ENCODE data around the gene MAN1B1. TPM values are rescaled to one million over a fixed set of nuclear protein-coding genes. Genes with fewer than 3 reads are reported as not detected.

The MAN1B1 gene
- total and polyA plus RNA-seq, 5 donors from 2014 or later = 42.1 to 71.3 (median 46.8) TPM

GRCh38 chr9:137063311-137064026 is 23.3 kb upstream of the MAN1B1 start:
- ATAC-seq (ENCODE audit: low read depth in 2 of 2) (no peak), DNase-seq (no peak)
- H3K9me3 Mint-ChIP-seq = peaks cover 0 to 1% (median 0%) of the 10 kb centered on the region in 7 donors
- H3K36me3 ChIP-seq (ENCODE audit: control insufficient read depth, insufficient read depth, low read length) = no peaks in the 10 kb centered on the region
- H3K27ac Mint-ChIP-seq = no peak overlapping the region
- no peaks in the 10 kb centered on the region for H3K36me3 Mint-ChIP-seq
- H3K4me1 Mint-ChIP-seq = peaks cover 4 to 8% (median 7%) of the 10 kb centered on the region in 4 donors
- H3K4me3 ChIP-seq (ENCODE audit: low read depth, low read length) = no peak overlapping the region
- H3K27ac ChIP-seq (ENCODE audit: insufficient read depth, low read length, poor library complexity, severe bottlenecking) = no peak overlapping the region
- H3K27me3 Mint-ChIP-seq = peaks cover 4% of the 10 kb centered on the region
- H3K4me1 ChIP-seq (ENCODE audit: control insufficient read depth, insufficient read depth, low read length, poor library complexity, severe bottlenecking) = peaks cover 8% of the 10 kb centered on the region
- H3K27me3 ChIP-seq (ENCODE audit: control insufficient read depth, insufficient read depth, low read length) = no peaks in the 10 kb centered on the region
- H3K4me3 Mint-ChIP-seq = no peak overlapping the region
- H3K9me3 ChIP-seq (ENCODE audit: control insufficient read depth in 2 of 2, low read length in 2 of 2) = no peaks in the 10 kb centered on the region

- Mint-ChIP-seq H3K36me3 (no peaks in the 10 kb centered on the region), H3K4me3 (no peak overlapping the region), H3K27ac (peak overlapping the region in 1 of 3 donors; percentile 88), H3K4me1 (peaks cover 4 to 9% (median 7%) of the 10 kb centered on the region in 4 donors), H3K9me3 (peaks cover 0 to 1% (median 0%) of the 10 kb centered on the region in 7 donors), H3K27me3 (peaks cover 4% of the 10 kb centered on the region)
- H3K27me3 ChIP-seq (ENCODE audit: control insufficient read depth, insufficient read depth, low read length) = no peaks in the 10 kb centered on the region
- H3K4me3 ChIP-seq (ENCODE audit: low read depth, low read length) = no peak overlapping the region
- no peak overlapping the region for H3K27ac ChIP-seq (ENCODE audit: insufficient read depth, low read length, poor library complexity, severe bottlenecking)
- DNase-seq (peak in 2 of 3 donors; percentile 37 to 49), ATAC-seq (ENCODE audit: low read depth in 2 of 2) (no peak)
- H3K36me3 ChIP-seq (ENCODE audit: control insufficient read depth, insufficient read depth, low read length) = no peaks in the 10 kb centered on the region
- H3K4me1 ChIP-seq (ENCODE audit: control insufficient read depth, insufficient read depth, low read length, poor library complexity, severe bottlenecking) = peaks cover 15% of the 10 kb centered on the region
- no peaks in the 10 kb centered on the region for H3K9me3 ChIP-seq (ENCODE audit: control insufficient read depth in 2 of 2, low read length in 2 of 2)
These were observed 22.5 kb upstream of the MAN1B1 start for GRCh38 chr9:137064027-137064879.

GRCh38 chr9:137064880-137065164 is 22.0 kb upstream of the MAN1B1 start:
- ATAC-seq (ENCODE audit: low read depth in 2 of 2) = no peak
- peaks cover 4 to 10% (median 7%) of the 10 kb centered on the region in 4 donors for H3K4me1 Mint-ChIP-seq
- DNase-seq = no peak

GRCh38 chr9:137065336-137065967 is 21.3 kb upstream of the MAN1B1 start:
- Mint-ChIP-seq H3K27me3 (peaks cover 4% of the 10 kb centered on the region), H3K4me1 (peaks cover 4 to 12% (median 7%) of the 10 kb centered on the region in 4 donors), H3K27ac (no peak overlapping the region)

More at GRCh38 chr9:137064880-137065164, 22.0 kb upstream of the MAN1B1 start:
- Mint-ChIP-seq H3K4me3 (no peak overlapping the region), H3K36me3 (no peaks in the 10 kb centered on the region), H3K27me3 (peaks cover 4% of the 10 kb centered on the region), H3K9me3 (peaks cover 0 to 1% (median 0%) of the 10 kb centered on the region in 7 donors), H3K27ac (no peak overlapping the region)
- Histone ChIP-seq H3K4me3 (ENCODE audit: low read depth, low read length) (no peak overlapping the region), H3K36me3 (ENCODE audit: control insufficient read depth, insufficient read depth, low read length) (no peaks in the 10 kb centered on the region), H3K4me1 (ENCODE audit: control insufficient read depth, insufficient read depth, low read length, poor library complexity, severe bottlenecking) (peaks cover 21% of the 10 kb centered on the region), H3K27ac (ENCODE audit: insufficient read depth, low read length, poor library complexity, severe bottlenecking) (no peak overlapping the region), H3K27me3 (ENCODE audit: control insufficient read depth, insufficient read depth, low read length) (no peaks in the 10 kb centered on the region), H3K9me3 (ENCODE audit: control insufficient read depth in 2 of 2, low read length in 2 of 2) (no peaks in the 10 kb centered on the region)

GRCh38 chr9:137066096-137066861 is 20.5 kb upstream of the MAN1B1 start:
- no peaks in the 10 kb centered on the region for H3K36me3 Mint-ChIP-seq
- Histone ChIP-seq H3K36me3 (ENCODE audit: control insufficient read depth, insufficient read depth, low read length) (no peaks in the 10 kb centered on the region), H3K4me3 (ENCODE audit: low read depth, low read length) (no peak overlapping the region), H3K27me3 (ENCODE audit: control insufficient read depth, insufficient read depth, low read length) (no peaks in the 10 kb centered on the region), H3K9me3 (ENCODE audit: control insufficient read depth in 2 of 2, low read length in 2 of 2) (no peaks in the 10 kb centered on the region), H3K4me1 (ENCODE audit: control insufficient read depth, insufficient read depth, low read length, poor library complexity, severe bottlenecking) (peaks cover 31% of the 10 kb centered on the region), H3K27ac (ENCODE audit: insufficient read depth, low read length, poor library complexity, severe bottlenecking) (no peak overlapping the region)
- H3K4me1 Mint-ChIP-seq = peaks cover 4 to 19% (median 10%) of the 10 kb centered on the region in 4 donors
- H3K27me3 Mint-ChIP-seq = peaks cover 4% of the 10 kb centered on the region
- H3K4me3 Mint-ChIP-seq = no peak overlapping the region
- DNase-seq (no peak), ATAC-seq (ENCODE audit: low read depth in 2 of 2) (no peak)
- H3K27ac Mint-ChIP-seq = no peak overlapping the region
- peaks cover 0 to 1% (median 0%) of the 10 kb centered on the region in 7 donors for H3K9me3 Mint-ChIP-seq

More at GRCh38 chr9:137065336-137065967, 21.3 kb upstream of the MAN1B1 start:
- no peak for ATAC-seq (ENCODE audit: low read depth in 2 of 2)
- H3K4me3 ChIP-seq (ENCODE audit: low read depth, low read length) = no peak overlapping the region
- Mint-ChIP-seq H3K9me3 (peaks cover 0 to 1% (median 0%) of the 10 kb centered on the region in 7 donors), H3K4me3 (no peak overlapping the region), H3K36me3 (no peaks in the 10 kb centered on the region)
- peaks cover 23% of the 10 kb centered on the region for H3K4me1 ChIP-seq (ENCODE audit: control insufficient read depth, insufficient read depth, low read length, poor library complexity, severe bottlenecking)
- no peaks in the 10 kb centered on the region for H3K27me3 ChIP-seq (ENCODE audit: control insufficient read depth, insufficient read depth, low read length)
- no peak overlapping the region for H3K27ac ChIP-seq (ENCODE audit: insufficient read depth, low read length, poor library complexity, severe bottlenecking)
- H3K36me3 ChIP-seq (ENCODE audit: control insufficient read depth, insufficient read depth, low read length) = no peaks in the 10 kb centered on the region
- no peaks in the 10 kb centered on the region for H3K9me3 ChIP-seq (ENCODE audit: control insufficient read depth in 2 of 2, low read length in 2 of 2)
- DNase-seq = no peak

- DNase-seq = peak; percentile 75 to 93 (median 85)
- Mint-ChIP-seq H3K27me3 (peaks cover 4% of the 10 kb centered on the region), H3K36me3 (no peaks in the 10 kb centered on the region), H3K4me1 (peaks cover 4 to 23% (median 11%) of the 10 kb centered on the region in 4 donors), H3K9me3 (peaks cover 0 to 1% (median 0%) of the 10 kb centered on the region in 7 donors), H3K27ac (peak overlapping the region; percentile 26 to 86 (median 85)), H3K4me3 (peak overlapping the region; percentile 59 to 86 (median 80))
- Histone ChIP-seq H3K4me1 (ENCODE audit: control insufficient read depth, insufficient read depth, low read length, poor library complexity, severe bottlenecking) (peaks cover 31% of the 10 kb centered on the region), H3K4me3 (ENCODE audit: low read depth, low read length) (no peak overlapping the region), H3K27ac (ENCODE audit: insufficient read depth, low read length, poor library complexity, severe bottlenecking) (peak overlapping the region; percentile 34), H3K36me3 (ENCODE audit: control insufficient read depth, insufficient read depth, low read length) (no peaks in the 10 kb centered on the region), H3K27me3 (ENCODE audit: control insufficient read depth, insufficient read depth, low read length) (no peaks in the 10 kb centered on the region), H3K9me3 (ENCODE audit: control insufficient read depth in 2 of 2, low read length in 2 of 2) (no peaks in the 10 kb centered on the region)
- peak; percentile 57 to 64 for ATAC-seq (ENCODE audit: low read depth in 2 of 2)
These were observed 18.8 kb upstream of the MAN1B1 start for GRCh38 chr9:137067860-137068538.
